Measurements from ENCODE around the gene TSHZ2.
"Not testable (repeated sequence)": the region's sequence is repeated elsewhere in the genome, so short reads cannot be mapped to it uniquely, and the experiment has no call there.

Gene TSHZ2

DNA sequence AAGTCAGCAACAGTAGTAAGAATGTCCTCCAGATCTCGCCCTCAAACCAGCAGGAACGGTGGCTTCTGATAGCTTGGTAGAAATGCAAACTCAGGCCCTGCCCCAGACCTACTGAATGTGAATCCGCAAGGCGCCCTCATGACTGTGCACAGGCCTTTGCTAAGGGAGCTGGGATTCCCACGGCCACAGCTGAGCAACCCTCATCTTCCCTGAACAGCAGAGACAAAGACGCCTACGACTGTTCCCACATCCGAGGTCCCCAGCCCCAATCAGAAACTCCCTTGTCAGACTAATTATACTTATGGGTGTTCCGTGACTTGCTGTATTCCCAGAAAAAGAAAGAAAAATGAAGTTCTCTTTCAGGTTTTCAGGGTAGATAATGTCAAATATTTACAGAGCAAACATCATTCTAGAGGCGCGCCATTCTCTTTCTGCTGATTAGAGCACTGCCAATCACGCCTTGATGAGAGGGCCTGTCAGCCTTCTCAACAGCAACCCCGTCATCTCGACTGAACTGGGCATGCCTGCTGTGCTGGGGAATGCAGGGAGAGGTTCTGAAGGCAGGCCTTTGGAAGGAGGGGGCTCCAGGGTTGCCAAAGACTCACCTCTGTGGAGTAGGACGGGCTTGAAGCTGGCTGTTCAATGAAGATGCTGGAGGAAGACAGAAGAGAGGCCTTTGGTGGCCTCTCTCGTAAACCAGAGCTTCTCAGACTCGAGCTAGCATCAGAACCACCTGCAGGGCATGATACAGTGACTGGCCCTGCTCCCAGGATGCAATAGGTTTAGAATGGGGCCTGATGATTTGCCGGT, 541.5 kb downstream of the TSHZ2 start:
- no peak for DNase-seq (ENCODE audit: low spot score)

GRCh38 chr20:53515749-53516148, 543.6 kb downstream of the TSHZ2 start:
- DNase-seq (ENCODE audit: low spot score) = no peak

DNA sequence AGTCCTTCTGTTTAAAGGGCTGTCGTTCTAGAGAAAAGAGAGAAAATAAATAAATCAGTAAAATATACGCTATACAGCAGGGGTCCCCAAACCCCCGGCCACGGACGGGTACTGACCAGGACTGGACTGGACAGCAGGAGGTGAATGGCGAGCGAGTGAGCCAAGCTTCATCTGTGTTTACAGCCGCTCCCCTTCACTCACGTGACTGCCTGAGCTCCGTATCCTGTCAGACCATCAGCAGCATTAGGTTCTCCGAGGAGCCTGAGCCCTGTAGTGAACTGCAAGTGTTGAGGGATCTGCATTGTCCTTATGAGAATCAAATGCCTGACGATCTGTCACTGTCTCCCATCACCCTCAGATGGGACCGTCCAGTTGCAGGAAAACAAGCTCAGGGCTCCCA, 545.0 kb downstream of the TSHZ2 start:
- DNase-seq (ENCODE audit: low spot score) = no peak

- DNase-seq (ENCODE audit: low spot score) = not testable (repeated sequence)
These were observed 549.3 kb downstream of the TSHZ2 start for GRCh38 chr20:53521421-53521820.

DNA sequence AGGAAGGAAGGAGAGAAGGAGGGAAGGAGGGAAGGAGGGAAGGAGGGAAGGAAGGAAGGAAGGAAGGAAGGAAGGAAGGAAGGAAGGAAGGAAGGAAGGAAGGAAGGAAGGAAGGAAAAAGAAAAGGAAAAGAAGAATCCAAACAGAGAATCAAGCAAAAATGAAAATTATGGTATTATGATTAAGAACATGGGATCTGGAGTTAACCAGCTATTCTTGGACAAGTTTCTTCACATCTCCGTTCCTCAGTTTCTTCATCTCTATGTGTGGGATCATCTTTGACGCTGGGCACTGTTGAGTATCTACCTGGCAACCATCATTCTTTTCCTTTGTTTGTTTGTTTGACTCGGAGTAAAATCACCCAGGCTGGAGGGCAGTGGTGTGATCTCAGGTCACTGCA, 549.9 kb downstream of the TSHZ2 start:
- no peak for DNase-seq (ENCODE audit: low spot score)

DNA sequence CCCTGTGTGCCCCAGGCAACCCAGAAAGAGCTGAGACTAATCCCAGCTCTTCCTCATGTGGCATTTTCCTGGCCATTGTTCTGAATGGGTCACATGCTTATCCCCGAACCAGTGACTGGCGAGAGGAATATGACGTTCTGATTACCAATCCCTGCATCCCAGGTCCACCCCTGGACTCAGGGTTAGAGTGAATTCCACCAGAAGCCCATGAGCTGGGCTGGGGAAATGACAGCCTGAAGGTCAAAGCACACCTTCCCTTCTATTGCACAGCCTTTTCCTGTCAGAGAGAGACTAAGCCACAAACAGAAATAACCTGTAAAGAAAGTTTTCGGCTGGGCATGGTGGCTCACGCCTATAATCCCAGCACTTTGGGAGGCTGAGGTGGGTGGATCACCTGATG, 550.5 kb downstream of the TSHZ2 start:
- no peak for DNase-seq (ENCODE audit: low spot score)

DNA sequence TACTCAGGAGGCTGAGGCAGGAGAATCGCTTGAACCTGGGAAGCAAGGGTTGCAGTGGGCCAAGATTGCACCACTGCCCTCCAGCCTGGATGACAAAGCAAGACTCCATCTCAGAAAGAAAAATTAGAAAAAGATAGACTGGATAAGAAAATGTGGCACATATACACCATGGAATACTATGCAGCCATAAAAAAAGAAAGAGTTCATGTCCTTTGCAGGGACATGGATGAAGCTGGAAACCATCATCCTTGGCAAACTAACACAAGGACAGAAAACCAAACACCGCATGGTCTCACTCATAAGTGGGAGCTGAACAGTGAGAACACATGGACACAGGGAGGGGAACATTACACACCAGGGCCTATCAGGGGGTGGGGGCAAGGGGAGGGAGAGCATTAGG, 551.5 kb downstream of the TSHZ2 start:
- DNase-seq (ENCODE audit: low spot score) = not testable (repeated sequence)

GRCh38 chr20:53524589-53525312, 552.6 kb downstream of the TSHZ2 start:
- DNase-seq (ENCODE audit: low spot score) = no peak

DNA sequence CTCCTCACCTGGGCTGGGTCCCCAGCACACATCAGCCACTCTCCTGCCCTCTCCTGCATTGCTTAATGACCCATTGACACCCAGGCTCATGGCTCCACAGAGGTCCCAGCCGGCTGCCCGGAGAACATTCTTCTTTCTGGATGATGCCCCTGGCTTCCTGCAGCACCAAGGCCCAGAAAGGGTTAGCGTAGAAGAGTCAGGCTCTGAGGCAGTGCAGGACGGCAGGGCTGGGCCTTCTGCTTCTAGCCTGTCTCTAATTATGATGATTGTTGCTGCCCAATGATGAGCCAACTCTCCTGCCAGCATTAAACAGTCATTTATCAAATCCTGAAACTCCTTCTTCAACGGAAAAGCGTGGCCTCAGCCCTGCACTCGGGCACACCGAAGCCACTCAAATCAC, 555.0 kb downstream of the TSHZ2 start:
- no peak for DNase-seq (ENCODE audit: low spot score)

- no peak for DNase-seq (ENCODE audit: low spot score)
These were observed 557.5 kb downstream of the TSHZ2 start for GRCh38 chr20:53529658-53530057.

- no peak for DNase-seq (ENCODE audit: low spot score)
These were observed 558.3 kb downstream of the TSHZ2 start for GRCh38 chr20:53530440-53530839.

DNA sequence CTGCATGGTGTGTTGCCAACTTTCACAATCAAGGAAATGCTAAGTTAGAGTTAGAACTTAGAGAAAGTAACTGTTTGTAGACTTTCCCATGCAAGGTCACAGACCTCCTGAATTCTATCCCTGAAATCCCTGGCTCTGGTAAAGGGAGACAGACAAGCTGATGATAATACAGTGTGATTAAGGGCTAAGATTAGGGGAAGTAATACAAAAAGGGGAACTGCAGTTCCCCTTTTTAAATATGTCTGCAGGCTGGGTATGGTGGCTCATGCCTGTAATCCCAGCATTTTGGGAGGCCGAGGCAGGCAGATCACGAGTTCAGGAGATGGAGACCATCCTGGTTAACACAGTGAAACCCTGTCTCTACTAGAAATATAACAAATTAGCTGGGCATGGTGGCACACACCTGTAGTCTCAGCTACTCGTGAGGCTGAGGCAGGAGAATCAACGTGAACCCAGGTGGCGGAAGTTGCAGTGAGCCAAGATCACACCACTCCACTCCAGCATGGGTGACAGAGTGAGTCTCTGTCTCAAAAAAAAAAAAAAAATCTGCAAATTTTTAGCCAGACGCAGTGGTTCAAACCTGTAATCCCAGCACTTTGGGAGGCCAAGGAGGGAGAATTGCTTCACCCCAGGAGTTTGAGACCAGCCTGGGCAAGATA, 560.6 kb downstream of the TSHZ2 start:
- DNase-seq (ENCODE audit: low spot score) = not testable (repeated sequence)

DNA sequence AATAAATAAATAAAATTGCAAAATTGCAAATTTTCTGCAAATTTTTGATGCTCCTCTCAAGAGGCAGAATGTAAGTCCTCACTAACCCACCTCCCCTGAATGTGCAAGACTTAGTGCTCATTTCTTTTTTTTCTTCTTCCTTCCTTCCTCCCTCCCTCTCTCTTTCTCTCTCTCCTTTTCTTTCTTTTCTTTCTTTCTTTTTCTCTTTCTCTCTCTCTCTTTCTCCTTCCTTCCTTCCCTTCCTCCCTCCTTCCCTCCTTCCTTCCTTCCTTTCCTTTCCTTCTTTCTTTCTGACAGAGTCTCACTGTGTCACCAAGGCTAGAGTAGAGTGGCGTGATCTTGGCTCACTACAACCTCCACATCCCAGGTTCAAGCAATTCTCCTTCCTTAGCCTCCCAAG, 561.3 kb downstream of the TSHZ2 start:
- DNase-seq (ENCODE audit: low spot score) = no peak

DNA sequence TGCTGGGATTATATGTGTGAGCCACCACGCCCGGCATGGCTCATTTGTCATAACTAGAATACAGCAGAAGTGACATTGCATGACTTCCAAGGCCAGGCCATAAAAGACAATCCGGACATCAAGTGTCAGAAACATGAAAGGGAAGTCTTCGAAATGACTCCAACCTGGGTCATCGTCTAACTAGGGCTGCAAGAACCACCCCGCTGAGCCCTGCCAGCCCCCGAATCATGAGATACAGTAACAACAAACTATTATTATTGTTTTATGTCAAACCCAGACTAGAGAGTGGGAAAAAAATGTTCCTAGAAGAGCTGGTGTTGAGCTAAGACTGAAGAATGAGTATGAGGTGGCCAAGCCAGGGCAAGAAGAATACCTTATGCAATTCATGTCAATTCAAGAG, 561.9 kb downstream of the TSHZ2 start:
- no peak for DNase-seq (ENCODE audit: low spot score)

- DNase-seq (ENCODE audit: low spot score) = no peak
These were observed 563.7 kb downstream of the TSHZ2 start for GRCh38 chr20:53535878-53536277.

DNA sequence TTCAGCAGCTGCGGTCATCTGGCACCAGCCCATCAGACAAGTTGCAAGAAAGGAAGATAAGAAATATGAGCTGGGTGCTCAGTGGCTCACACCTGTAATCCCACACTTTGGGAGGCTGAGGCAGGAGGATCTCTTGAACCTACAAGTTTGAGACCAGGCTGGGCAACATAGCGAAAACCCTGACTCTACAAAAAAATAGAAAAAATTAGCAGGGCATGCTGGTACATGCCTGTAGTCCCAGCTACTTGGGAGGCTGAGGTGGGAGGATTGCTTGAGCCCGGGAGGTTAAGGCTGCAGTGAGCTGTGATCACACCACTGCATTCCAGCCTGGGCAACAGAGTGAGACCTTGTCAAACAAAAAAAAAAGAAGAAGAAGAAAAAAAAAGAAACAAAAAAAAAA, 564.2 kb downstream of the TSHZ2 start:
- not testable (repeated sequence) for DNase-seq (ENCODE audit: low spot score)

DNA sequence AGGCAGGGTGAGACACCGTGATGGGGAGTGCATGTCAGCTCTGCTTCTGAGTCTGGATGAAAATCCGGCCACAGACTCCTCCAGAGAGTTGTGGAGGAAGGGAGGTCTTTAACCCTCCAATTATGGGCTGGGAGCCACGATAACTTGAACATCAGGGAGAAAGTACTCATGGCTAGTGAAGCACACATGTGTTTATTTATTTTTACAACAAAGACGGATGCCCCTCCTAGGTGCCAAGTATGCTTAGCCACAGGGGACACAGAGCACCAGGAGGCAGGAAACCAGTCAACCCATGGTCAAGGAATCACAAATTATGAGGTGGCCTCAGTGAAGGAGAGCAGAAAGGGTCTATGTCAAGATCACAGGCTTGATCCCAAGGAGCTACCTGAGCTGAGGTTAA, 567.4 kb downstream of the TSHZ2 start:
- DNase-seq (ENCODE audit: low spot score) = no peak
